Progenitor cell of endocrine pancreas (in vitro differentiated cells): ENCODE measurements around the gene KIF20B. TPM values are rescaled to one million over a fixed set of nuclear protein-coding genes. Genes with fewer than 3 reads are reported as not detected.
"Not testable (repeated sequence)": the region's sequence is repeated elsewhere in the genome, so short reads cannot be mapped to it uniquely, and the experiment has no call there.

Source experiments
- DNase-seq: peaks from one replicate; pipeline ENCODE4 v3.0.0; 2021; ENCODE audit warnings: low spot score; ENCODE audit not compliant: unreplicated experiment
- H3K27ac Mint-ChIP-seq: 2 replicates; pipeline ENCODE4 v1.8.0; 2021; ENCODE audit warnings: mild to moderate bottlenecking, moderate library complexity, mixed read lengths
- H3K27me3 Mint-ChIP-seq: 2 replicates; pipeline ENCODE4 v1.8.0; 2021; ENCODE audit warnings: mixed read lengths
- H3K36me3 Mint-ChIP-seq: 2 replicates; pipeline ENCODE4 v1.8.0; 2022; ENCODE audit warnings: mixed read lengths; ENCODE audit not compliant: insufficient read depth
- H3K4me1 Mint-ChIP-seq: 2 replicates; pipeline ENCODE4 v1.8.0; 2021; ENCODE audit warnings: low read depth, mixed read lengths
- H3K4me3 Mint-ChIP-seq: 2 replicates; pipeline ENCODE4 v1.8.0; 2021; ENCODE audit warnings: low read depth, mild to moderate bottlenecking, moderate library complexity, mixed read lengths
- H3K9me3 Mint-ChIP-seq: 2 replicates; pipeline ENCODE4 v1.8.0; 2021; ENCODE audit warnings: low read depth, mixed read lengths
- total RNA-seq: library from RNA; stranded (reverse); gene quantifications from 2 replicates; pipeline ENCODE4 v1.2.1, GENCODE V29; 2021
- TF ChIP-seq, protein P1 (sequence below): fragments of 200-600 bp; sonication (generic); IDR thresholded peaks from one replicate; pipeline ENCODE4 v1.5.0; 2021; ENCODE audit warnings: antibody characterized with exemption, mild to moderate bottlenecking; ENCODE audit not compliant: unreplicated experiment

KIF20B gene
- total RNA-seq, 1 donor from 2014 or later = 27.0 TPM

DNA sequence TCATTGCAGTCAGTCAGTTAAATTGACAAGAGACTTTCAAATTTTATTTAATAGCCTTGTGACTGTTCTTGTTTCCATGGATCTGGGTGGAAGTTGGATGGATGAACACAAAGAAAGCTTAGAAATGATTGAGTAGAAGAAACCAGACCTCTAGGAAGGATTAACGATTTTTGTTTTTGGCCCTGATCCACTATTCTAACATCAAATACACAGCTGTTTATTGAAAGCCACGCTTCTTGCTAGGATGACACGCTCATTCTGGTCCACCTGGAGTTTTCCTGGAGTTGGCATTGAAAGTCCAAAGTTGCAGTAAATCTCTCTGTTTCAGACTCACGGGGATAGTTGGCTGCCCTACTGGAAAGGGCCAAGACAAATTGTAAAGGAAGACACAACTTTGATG is 108.4 kb downstream of the KIF20B start:
- TF ChIP-seq, protein P1, sequence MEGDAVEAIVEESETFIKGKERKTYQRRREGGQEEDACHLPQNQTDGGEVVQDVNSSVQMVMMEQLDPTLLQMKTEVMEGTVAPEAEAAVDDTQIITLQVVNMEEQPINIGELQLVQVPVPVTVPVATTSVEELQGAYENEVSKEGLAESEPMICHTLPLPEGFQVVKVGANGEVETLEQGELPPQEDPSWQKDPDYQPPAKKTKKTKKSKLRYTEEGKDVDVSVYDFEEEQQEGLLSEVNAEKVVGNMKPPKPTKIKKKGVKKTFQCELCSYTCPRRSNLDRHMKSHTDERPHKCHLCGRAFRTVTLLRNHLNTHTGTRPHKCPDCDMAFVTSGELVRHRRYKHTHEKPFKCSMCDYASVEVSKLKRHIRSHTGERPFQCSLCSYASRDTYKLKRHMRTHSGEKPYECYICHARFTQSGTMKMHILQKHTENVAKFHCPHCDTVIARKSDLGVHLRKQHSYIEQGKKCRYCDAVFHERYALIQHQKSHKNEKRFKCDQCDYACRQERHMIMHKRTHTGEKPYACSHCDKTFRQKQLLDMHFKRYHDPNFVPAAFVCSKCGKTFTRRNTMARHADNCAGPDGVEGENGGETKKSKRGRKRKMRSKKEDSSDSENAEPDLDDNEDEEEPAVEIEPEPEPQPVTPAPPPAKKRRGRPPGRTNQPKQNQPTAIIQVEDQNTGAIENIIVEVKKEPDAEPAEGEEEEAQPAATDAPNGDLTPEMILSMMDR = no peak
- H3K9me3 Mint-ChIP-seq = no peaks in the 10 kb centered on the region

DNA sequence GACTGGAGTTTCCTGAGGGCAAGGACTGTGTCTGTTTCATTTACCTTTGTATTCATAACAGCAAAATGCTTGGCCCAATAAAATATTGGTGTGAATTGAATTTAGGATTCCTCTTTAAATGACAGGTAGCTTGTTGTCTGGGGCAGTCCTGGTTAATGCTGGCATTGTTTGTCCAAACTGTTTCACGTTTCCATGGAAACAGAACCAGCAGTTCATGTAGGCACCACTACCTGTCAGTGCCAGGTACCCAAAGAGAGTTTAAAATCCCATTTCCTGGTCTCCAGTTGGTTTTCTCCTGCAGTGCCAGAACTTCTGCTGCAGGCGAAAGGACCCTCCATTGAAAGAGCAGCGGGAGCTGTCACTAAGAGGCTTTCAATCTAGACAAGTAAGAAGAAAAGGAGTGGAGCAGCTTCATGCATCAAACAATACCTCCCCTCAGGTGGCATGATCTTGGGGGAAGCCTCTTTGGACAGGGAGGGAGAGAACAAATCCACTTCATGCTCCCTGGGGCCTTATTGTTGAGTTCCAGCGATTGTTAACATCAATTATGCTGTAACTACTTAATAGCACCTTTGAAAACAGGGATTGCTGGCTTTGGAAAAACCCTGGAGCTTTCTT is 109.6 kb downstream of the KIF20B start:
- Mint-ChIP-seq H3K36me3 (no peaks in the 10 kb centered on the region), H3K9me3 (no peaks in the 10 kb centered on the region), H3K27ac (no peak overlapping the region), H3K27me3 (peaks cover 3% of the 10 kb centered on the region), H3K4me3 (no peak overlapping the region), H3K4me1 (peaks cover 15% of the 10 kb centered on the region)
- no peak for DNase-seq
- TF ChIP-seq, protein P1 = no peak

More for the DNA sequence above, 108.4 kb downstream of the KIF20B start:
- H3K27me3 Mint-ChIP-seq = peaks cover 3% of the 10 kb centered on the region
- H3K4me3 Mint-ChIP-seq = no peak overlapping the region
- H3K4me1 Mint-ChIP-seq = peaks cover 12% of the 10 kb centered on the region
- H3K36me3 Mint-ChIP-seq = no peaks in the 10 kb centered on the region
- H3K27ac Mint-ChIP-seq = no peak overlapping the region
- no peak for DNase-seq

- Mint-ChIP-seq H3K4me1 (peaks cover 15% of the 10 kb centered on the region), H3K9me3 (peaks cover 9% of the 10 kb centered on the region), H3K27me3 (peaks cover 3% of the 10 kb centered on the region), H3K4me3 (no peak overlapping the region), H3K27ac (peak overlapping the region; percentile 9), H3K36me3 (no peaks in the 10 kb centered on the region)
- no peak for DNase-seq
- TF ChIP-seq, protein P1 = no peak
Measured at GRCh38 chr10:89813546-89813945, 112.2 kb downstream of the KIF20B start.

- Mint-ChIP-seq H3K9me3 (peaks cover 13% of the 10 kb centered on the region), H3K27me3 (peaks cover under 1% of the 10 kb centered on the region), H3K36me3 (peaks cover 2% of the 10 kb centered on the region), H3K4me3 (no peak overlapping the region), H3K4me1 (peaks cover 15% of the 10 kb centered on the region), H3K27ac (no peak overlapping the region)
- no peak for DNase-seq
- TF ChIP-seq, protein P1 = no peak
Measured at GRCh38 chr10:89814278-89814677, 112.9 kb downstream of the KIF20B start.

DNA sequence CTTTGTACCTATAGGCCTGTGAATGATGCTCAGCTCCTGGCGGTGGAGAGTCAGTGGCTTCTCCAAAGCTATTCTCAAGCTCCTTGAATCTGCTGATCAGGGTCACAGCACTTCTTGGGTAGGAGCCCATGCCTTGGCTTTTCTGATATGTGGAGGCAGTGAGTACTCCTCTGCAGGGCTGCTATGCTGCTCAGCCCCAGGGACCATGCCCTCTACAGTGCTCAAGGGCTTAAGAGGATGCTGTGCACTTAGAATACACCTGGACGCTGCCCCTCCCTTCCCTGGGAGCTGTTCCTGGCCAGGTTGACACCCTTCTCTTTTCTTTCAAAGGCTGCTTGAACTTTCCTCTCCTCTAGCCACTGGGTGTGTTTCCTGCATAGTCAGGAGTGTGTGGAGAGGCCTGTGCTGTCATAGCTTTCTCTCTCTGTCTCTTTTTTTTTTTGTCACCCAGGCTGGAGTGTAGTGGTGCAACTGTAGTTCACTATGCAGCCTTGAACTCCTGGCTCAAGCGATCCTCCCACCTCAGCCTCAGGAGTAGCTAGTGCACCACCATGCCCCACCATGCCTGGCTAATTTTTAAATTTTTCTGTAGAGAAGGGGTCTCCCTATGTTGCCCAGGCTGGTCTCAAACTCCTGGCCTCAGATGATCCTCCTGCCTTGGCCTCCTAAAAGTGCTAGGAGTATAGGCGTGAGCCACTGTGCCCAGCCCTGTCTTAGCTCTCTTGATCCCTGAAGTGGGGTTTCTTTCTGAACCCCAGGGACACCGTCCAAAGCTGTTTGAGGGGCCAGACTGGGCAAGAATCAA is 113.9 kb downstream of the KIF20B start:
- no peaks in the 10 kb centered on the region for H3K27me3 Mint-ChIP-seq
- H3K4me1 Mint-ChIP-seq = peaks cover 15% of the 10 kb centered on the region
- H3K4me3 Mint-ChIP-seq = no peak overlapping the region
- peak overlapping the region; percentile 37 for H3K27ac Mint-ChIP-seq
- H3K36me3 Mint-ChIP-seq = peaks cover 4% of the 10 kb centered on the region
- H3K9me3 Mint-ChIP-seq = peaks cover 20% of the 10 kb centered on the region
- TF ChIP-seq, protein P1 = no peak
- no peak for DNase-seq

- peaks cover 20% of the 10 kb centered on the region for H3K9me3 Mint-ChIP-seq
- not testable (repeated sequence) for H3K36me3 Mint-ChIP-seq, H3K4me1 Mint-ChIP-seq, H3K4me3 Mint-ChIP-seq, H3K27me3 Mint-ChIP-seq, H3K27ac Mint-ChIP-seq, DNase-seq
Measured at GRCh38 chr10:89819008-89819407, 117.6 kb downstream of the KIF20B start.
